PC-9 (cell line): ENCODE results near the gene AGAP1.

Source experiments
- EZH2 ChIP-seq: fragments of 200-600 bp; sonication (generic); IDR thresholded peaks from 2 replicates; pipeline ENCODE4 v1.8.0; 2017; ENCODE audit warnings: antibody characterized with exemption, low read depth
- TF ChIP-seq, protein P1 (sequence below): fragments of 200-600 bp; sonication (generic); conservative IDR thresholded peaks from 2 replicates; pipeline ENCODE4 v1.6.1; 2017; ENCODE audit warnings: mixed run types, antibody characterized with exemption, mild to moderate bottlenecking, moderate library complexity

DNA sequence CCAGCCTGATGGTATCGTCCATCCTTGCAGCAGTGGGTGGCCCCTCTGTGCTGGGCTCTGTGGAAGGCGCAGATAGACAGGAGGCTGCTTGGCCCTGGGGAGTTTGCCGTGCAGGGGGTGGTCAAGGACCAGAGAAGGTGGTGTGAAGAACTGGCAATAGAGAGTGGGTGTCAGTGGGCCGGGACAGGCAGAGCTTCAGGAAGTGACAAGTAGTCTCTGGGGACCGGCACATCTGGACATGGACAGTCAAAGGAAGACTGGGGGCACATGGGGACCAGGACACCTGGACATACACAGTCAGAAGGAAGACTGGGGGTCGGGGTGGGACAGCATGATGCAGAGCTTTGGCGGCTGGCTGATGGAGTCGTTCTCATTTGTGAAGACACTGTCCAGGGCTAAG, 335.9 kb downstream of the AGAP1 start:
- TF ChIP-seq, protein P1, sequence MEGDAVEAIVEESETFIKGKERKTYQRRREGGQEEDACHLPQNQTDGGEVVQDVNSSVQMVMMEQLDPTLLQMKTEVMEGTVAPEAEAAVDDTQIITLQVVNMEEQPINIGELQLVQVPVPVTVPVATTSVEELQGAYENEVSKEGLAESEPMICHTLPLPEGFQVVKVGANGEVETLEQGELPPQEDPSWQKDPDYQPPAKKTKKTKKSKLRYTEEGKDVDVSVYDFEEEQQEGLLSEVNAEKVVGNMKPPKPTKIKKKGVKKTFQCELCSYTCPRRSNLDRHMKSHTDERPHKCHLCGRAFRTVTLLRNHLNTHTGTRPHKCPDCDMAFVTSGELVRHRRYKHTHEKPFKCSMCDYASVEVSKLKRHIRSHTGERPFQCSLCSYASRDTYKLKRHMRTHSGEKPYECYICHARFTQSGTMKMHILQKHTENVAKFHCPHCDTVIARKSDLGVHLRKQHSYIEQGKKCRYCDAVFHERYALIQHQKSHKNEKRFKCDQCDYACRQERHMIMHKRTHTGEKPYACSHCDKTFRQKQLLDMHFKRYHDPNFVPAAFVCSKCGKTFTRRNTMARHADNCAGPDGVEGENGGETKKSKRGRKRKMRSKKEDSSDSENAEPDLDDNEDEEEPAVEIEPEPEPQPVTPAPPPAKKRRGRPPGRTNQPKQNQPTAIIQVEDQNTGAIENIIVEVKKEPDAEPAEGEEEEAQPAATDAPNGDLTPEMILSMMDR: no peak
- no peak for TF ChIP-seq EZH2
